Liver (tissue), 9 donors: ENCODE data around the gene PIP5K1C. TPM values are rescaled to one million over a fixed set of nuclear protein-coding genes. Genes with fewer than 3 reads are reported as not detected.

Experiments
- DNase-seq: peaks from one replicate; pipeline ENCODE4 v3.0.0-alpha.2; 2017; ENCODE audit warnings: low spot score
- H3K27ac ChIP-seq, 2 donors: one replicate each; pipeline ENCODE4 v1.7.0; 2013; ENCODE audit warnings: inconsistent platforms in 2 of 2, low read length in 2 of 2, control low read depth in 1 of 2, low read depth in 1 of 2, mild to moderate bottlenecking in 1 of 2
- H3K27me3 ChIP-seq, 4 donors: one replicate each; pipeline versions ENCODE4 v1.6.1 to v1.7.0; 2013; ENCODE audit warnings: low read length in 3 of 4, inconsistent platforms in 1 of 4, mild to moderate bottlenecking in 1 of 4, moderate library complexity in 1 of 4; ENCODE audit not compliant: control insufficient read depth in 4 of 4, insufficient read depth in 4 of 4
- H3K36me3 ChIP-seq, 4 donors: one replicate each; pipeline versions ENCODE4 v1.6.1 to v1.7.0; 2013; ENCODE audit warnings: low read length in 3 of 4, mild to moderate bottlenecking in 3 of 4, low read depth in 1 of 4, moderate library complexity in 1 of 4; ENCODE audit not compliant: control insufficient read depth in 4 of 4, insufficient read depth in 3 of 4
- H3K4me1 ChIP-seq, 4 donors: one replicate each; pipeline versions ENCODE4 v1.6.1 to v1.7.0; 2013; ENCODE audit warnings: low read length in 3 of 4, mild to moderate bottlenecking in 3 of 4, moderate library complexity in 1 of 4; ENCODE audit not compliant: control insufficient read depth in 4 of 4, insufficient read depth in 4 of 4
- H3K4me3 ChIP-seq, 3 donors: one replicate each; pipeline versions ENCODE4 v1.6.1 to v1.7.0; 2013; ENCODE audit warnings: low read length in 3 of 3, control low read depth in 1 of 3, low read depth in 1 of 3, mild to moderate bottlenecking in 1 of 3
- H3K9ac ChIP-seq, 2 donors: one replicate each; pipeline ENCODE4 v1.7.0; 2013; ENCODE audit warnings: low read length in 2 of 2, mild to moderate bottlenecking in 2 of 2, moderate library complexity in 2 of 2, control low read depth in 1 of 2, low read depth in 1 of 2
- H3K9me3 ChIP-seq, 4 donors: one replicate each; pipeline versions ENCODE4 v1.6.1 to v1.7.0; 2013; ENCODE audit warnings: low read length in 3 of 4; ENCODE audit not compliant: control insufficient read depth in 4 of 4
- CTCF ChIP-seq: fragments of 150-350 bp; IDR thresholded peaks from 2 replicates; pipeline ENCODE4 v1.5.1; 2017; ENCODE audit warnings: improper control_type of control experiment, low read depth, low read length; ENCODE audit not compliant: missing input control
- EGR1 ChIP-seq, 2 donors: IDR thresholded peaks; 2 replicates each; pipeline ENCODE4 v1.6.1; 2016 to 2018; ENCODE audit warnings: antibody characterized with exemption in 2 of 2, low read depth in 2 of 2
- FOXA2 ChIP-seq: IDR thresholded peaks from 2 replicates; pipeline ENCODE4 v1.6.1; 2016; ENCODE audit warnings: antibody characterized with exemption
- GABPA ChIP-seq, 2 donors: IDR thresholded peaks in 1 of 2; conservative IDR thresholded peaks in 1 of 2; 2 replicates each; pipeline ENCODE4 v1.6.1; 2016; ENCODE audit warnings: antibody characterized with exemption in 2 of 2, mild to moderate bottlenecking in 1 of 2, moderate library complexity in 1 of 2
- HNF4A ChIP-seq, 2 donors: conservative IDR thresholded peaks; 2 replicates each; pipeline ENCODE4 v1.6.1; 2016; ENCODE audit warnings: antibody characterized with exemption in 2 of 2, mild to moderate bottlenecking in 2 of 2
- HNF4G ChIP-seq: IDR thresholded peaks from 2 replicates; pipeline ENCODE4 v1.6.1; 2016; ENCODE audit warnings: antibody characterized with exemption
- JUND ChIP-seq, 2 donors: IDR thresholded peaks; 2 replicates each; pipeline ENCODE4 v1.6.1; 2016; ENCODE audit warnings: antibody characterized with exemption in 2 of 2
- MAX ChIP-seq: IDR thresholded peaks from 2 replicates; pipeline ENCODE4 v1.6.1; 2016; ENCODE audit warnings: antibody characterized with exemption
- NR2F2 ChIP-seq: IDR thresholded peaks from 2 replicates; pipeline ENCODE4 v1.6.1; 2016; ENCODE audit warnings: antibody characterized with exemption
- RAD21 ChIP-seq, 2 donors: IDR thresholded peaks; 2 replicates each; pipeline ENCODE4 v1.6.1; 2016; ENCODE audit warnings: antibody characterized with exemption in 2 of 2, mild to moderate bottlenecking in 2 of 2
- RXRA ChIP-seq, 2 donors: IDR thresholded peaks; 2 replicates each; pipeline ENCODE4 v1.6.1; 2017 to 2018; ENCODE audit warnings: antibody characterized with exemption in 2 of 2, mild to moderate bottlenecking in 1 of 2
- YY1 ChIP-seq: IDR thresholded peaks from 2 replicates; pipeline ENCODE4 v1.6.1; 2016; ENCODE audit warnings: antibody characterized with exemption, mild to moderate bottlenecking
- WGBS: extraction: QIAGEN DNeasy Blood & Tissue Kit; methylation state at CpG from one replicate; pipeline ENCODE4 v1.1.7; 2013; 5-methylcytosine and 5-hydroxymethylcytosine counted together
- polyA plus RNA-seq, 2 donors: library from polyadenylated mRNA; stranded (reverse) in 1 of 2; unstranded in 1 of 2; fragments of 200-250 nt in 1 of 2; fragments of >200 nt in 1 of 2; fragmentation: Nextera tagmentation in 1 of 2; extraction: Ambion mirVana in 1 of 2; gene quantifications; one replicate each; pipeline versions ENCODE4 v1.2.1 to v1.2.3, GENCODE V29; 2013 to 2015
- total RNA-seq, 2 donors: library from RNA; depleted of rRNA; stranded (reverse); fragments of >200 nt; gene quantifications; one replicate each; pipeline ENCODE4 v1.2.3, GENCODE V29; 2014
- TF ChIP-seq, protein P1 (sequence below): IDR thresholded peaks from 2 replicates; pipeline ENCODE4 v1.6.1; 2016; ENCODE audit warnings: antibody characterized with exemption
- TF ChIP-seq, protein P2 (sequence below): IDR thresholded peaks from 2 replicates; pipeline ENCODE4 v1.6.1; 2016; ENCODE audit warnings: antibody characterized with exemption, mild to moderate bottlenecking
- donor health status: healthy.
- donor health status: healthy.
- donor health status: healthy.
- donor health status: healthy.
- donor health status: healthy.

The PIP5K1C gene
- total and polyA plus RNA-seq, 4 donors: 1.8 to 7.4 (median 6.0) TPM

GRCh38 chr19:3599776-3600187, 100.5 kb downstream of the PIP5K1C start:
- Histone ChIP-seq H3K27me3 (no peaks in the 10 kb centered on the region), H3K9ac (no peak overlapping the region), H3K36me3 (no peaks in the 10 kb centered on the region), H3K4me1 (no peaks in the 10 kb centered on the region), H3K4me3 (no peak overlapping the region), H3K9me3 (no peaks in the 10 kb centered on the region), H3K27ac (no peak overlapping the region)
- 89% methylated on average over 28 of the region's 28 CpGs for WGBS
- no peak for TF ChIP-seq YY1
- TF ChIP-seq NR2F2: no peak
- TF ChIP-seq JUND (IDR thresholded peaks at IDR 0.05): no peak
- TF ChIP-seq EGR1 (IDR thresholded peaks at IDR 0.05; ENCODE audit: low read depth in 2 of 2): no peak
- TF ChIP-seq FOXA2: no peak
- no peak for TF ChIP-seq RXRA (IDR thresholded peaks at IDR 0.05)
- TF ChIP-seq MAX: no peak
- TF ChIP-seq CTCF: no peak
- TF ChIP-seq, protein P1, sequence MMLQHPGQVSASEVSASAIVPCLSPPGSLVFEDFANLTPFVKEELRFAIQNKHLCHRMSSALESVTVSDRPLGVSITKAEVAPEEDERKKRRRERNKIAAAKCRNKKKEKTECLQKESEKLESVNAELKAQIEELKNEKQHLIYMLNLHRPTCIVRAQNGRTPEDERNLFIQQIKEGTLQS: no peak
- TF ChIP-seq, protein P2, sequence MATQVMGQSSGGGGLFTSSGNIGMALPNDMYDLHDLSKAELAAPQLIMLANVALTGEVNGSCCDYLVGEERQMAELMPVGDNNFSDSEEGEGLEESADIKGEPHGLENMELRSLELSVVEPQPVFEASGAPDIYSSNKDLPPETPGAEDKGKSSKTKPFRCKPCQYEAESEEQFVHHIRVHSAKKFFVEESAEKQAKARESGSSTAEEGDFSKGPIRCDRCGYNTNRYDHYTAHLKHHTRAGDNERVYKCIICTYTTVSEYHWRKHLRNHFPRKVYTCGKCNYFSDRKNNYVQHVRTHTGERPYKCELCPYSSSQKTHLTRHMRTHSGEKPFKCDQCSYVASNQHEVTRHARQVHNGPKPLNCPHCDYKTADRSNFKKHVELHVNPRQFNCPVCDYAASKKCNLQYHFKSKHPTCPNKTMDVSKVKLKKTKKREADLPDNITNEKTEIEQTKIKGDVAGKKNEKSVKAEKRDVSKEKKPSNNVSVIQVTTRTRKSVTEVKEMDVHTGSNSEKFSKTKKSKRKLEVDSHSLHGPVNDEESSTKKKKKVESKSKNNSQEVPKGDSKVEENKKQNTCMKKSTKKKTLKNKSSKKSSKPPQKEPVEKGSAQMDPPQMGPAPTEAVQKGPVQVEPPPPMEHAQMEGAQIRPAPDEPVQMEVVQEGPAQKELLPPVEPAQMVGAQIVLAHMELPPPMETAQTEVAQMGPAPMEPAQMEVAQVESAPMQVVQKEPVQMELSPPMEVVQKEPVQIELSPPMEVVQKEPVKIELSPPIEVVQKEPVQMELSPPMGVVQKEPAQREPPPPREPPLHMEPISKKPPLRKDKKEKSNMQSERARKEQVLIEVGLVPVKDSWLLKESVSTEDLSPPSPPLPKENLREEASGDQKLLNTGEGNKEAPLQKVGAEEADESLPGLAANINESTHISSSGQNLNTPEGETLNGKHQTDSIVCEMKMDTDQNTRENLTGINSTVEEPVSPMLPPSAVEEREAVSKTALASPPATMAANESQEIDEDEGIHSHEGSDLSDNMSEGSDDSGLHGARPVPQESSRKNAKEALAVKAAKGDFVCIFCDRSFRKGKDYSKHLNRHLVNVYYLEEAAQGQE: no peak
- no peak for TF ChIP-seq GABPA (IDR thresholded peaks at IDR 0.05 in 1 of 2, conservative IDR thresholded peaks at IDR 0.05 in 1 of 2)
- TF ChIP-seq HNF4G: no peak
- TF ChIP-seq HNF4A (conservative IDR thresholded peaks at IDR 0.05): no peak
- DNase-seq: no peak

GRCh38 chr19:3595521-3596061, 104.7 kb downstream of the PIP5K1C start:
- Histone ChIP-seq H3K4me3 (no peak overlapping the region), H3K9me3 (no peaks in the 10 kb centered on the region), H3K27me3 (no peaks in the 10 kb centered on the region), H3K27ac (no peak overlapping the region), H3K4me1 (peaks cover 0 to 6% (median 3%) of the 10 kb centered on the region in 4 donors), H3K36me3 (no peaks in the 10 kb centered on the region), H3K9ac (no peak overlapping the region)
- 70% methylated on average over 34 of the region's 34 CpGs for WGBS
- TF ChIP-seq RAD21 (IDR thresholded peaks at IDR 0.05) (no peak), CTCF (no peak), JUND (IDR thresholded peaks at IDR 0.05) (no peak), YY1 (no peak), GABPA (IDR thresholded peaks at IDR 0.05 in 1 of 2, conservative IDR thresholded peaks at IDR 0.05 in 1 of 2) (no peak), NR2F2 (no peak)
- TF ChIP-seq, protein P1: no peak
- no peak for DNase-seq
